ENCODE results near the gene LRP6. TPM values are rescaled to one million over a fixed set of nuclear protein-coding genes. Genes with fewer than 3 reads are reported as not detected.

The LRP6 gene
- total RNA-seq, 2 experiments from 2014 or later = 6.8 to 8.2 TPM

DNA sequence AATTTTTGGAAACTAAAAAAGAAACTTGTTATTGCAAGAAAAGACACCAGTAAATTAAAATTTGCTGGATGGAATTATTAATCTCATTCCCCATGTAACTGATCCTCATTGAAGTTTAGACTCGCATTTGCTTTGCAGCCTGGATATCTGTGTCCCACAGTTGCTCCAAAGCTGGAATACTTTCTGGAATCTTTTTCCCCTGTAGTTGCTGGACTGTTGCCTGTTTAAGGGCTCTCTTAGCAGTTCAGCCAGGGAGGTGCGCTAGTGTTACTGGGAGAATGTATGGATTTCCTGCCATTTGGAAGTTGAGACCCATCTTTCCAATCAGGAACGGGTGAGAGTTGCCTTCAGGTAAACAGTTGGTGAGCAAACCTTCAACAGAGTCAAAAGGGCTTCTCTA is 175.8 kb downstream of the LRP6 start:
- CTCF ChIA-PET = no interaction called here
- no peak overlapping the region for H3K27ac Mint-ChIP-seq
- H3K4me3 Mint-ChIP-seq = no peak overlapping the region
- no peak for DNase-seq
- H3K36me3 Mint-ChIP-seq (ENCODE audit: low read depth) = no peaks in the 10 kb centered on the region
- ATAC-seq = no peak
- POLR2A ChIA-PET = no interaction called here
- H3K27me3 Mint-ChIP-seq = peaks cover 4% of the 10 kb centered on the region
- H3K9me3 Mint-ChIP-seq (ENCODE audit: low read depth) = no peaks in the 10 kb centered on the region
- no peaks in the 10 kb centered on the region for H3K4me1 Mint-ChIP-seq
- intact Hi-C loops (cut with DNase I, micrococcal nuclease) = no loop called here

DNA sequence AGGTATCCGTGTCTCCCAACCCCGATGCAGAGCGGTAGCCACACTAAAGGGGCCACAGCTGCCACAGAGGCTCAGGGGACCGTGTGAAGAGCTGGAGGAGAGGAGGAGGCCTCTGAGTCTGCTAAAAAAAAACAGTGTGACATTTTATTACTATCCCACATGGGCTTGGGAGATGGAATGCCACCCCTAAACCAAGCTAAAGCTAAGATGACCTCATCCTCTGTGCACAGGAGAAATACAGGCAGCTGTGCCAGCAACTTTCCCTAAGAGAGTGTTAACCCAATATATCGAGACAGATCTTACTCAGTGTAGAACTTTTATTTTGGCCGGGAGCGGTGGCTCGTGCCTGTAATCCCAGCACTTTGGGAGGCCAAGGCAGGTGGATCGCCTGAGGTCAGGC is 178.1 kb downstream of the LRP6 start:
- Mint-ChIP-seq H3K27ac (no peak overlapping the region), H3K27me3 (peaks cover 4% of the 10 kb centered on the region), H3K4me3 (no peak overlapping the region), H3K36me3 (ENCODE audit: low read depth) (no peaks in the 10 kb centered on the region), H3K9me3 (ENCODE audit: low read depth) (no peaks in the 10 kb centered on the region), H3K4me1 (no peaks in the 10 kb centered on the region)
- intact Hi-C loops (cut with DNase I, micrococcal nuclease) = no loop called here
- CTCF ChIA-PET = no interaction called here
- no peak for ATAC-seq
- DNase-seq = no peak
- POLR2A ChIA-PET = no interaction called here

DNA sequence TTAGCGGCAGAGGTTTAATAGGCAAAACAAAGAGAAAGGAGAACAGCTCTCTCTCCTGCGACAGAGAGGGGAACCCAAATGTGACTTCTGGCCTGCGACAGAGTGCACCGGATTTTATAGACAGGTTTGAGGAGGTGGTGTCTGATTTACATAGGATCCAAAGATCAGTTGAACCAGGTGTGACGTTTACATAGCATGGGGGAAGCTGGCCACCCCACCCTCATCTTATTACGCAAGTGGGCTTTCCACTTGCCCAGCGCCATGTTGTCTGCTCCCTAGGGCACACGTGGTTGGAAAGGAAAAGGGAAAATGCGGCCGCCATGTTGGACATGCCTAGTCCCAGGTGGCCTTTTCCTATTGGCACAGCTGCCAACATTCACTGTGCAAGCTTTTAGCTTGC is 178.7 kb downstream of the LRP6 start:
- peaks cover 4% of the 10 kb centered on the region for H3K27me3 Mint-ChIP-seq
- no peak overlapping the region for H3K27ac Mint-ChIP-seq
- H3K4me1 Mint-ChIP-seq = no peaks in the 10 kb centered on the region
- CTCF ChIA-PET = interaction anchor here (0.8 kb wide), 1 partner anchor 10 kb away, joined by 3 read pairs; no protein-coding TSS in a partner anchor
- no peak for ATAC-seq
- POLR2A ChIA-PET = interaction anchor here (0.6 kb wide), 1 partner anchor 269 kb away, joined by 5 read pairs; no protein-coding TSS in a partner anchor
- H3K4me3 Mint-ChIP-seq = no peak overlapping the region
- no peaks in the 10 kb centered on the region for H3K36me3 Mint-ChIP-seq (ENCODE audit: low read depth)
- H3K9me3 Mint-ChIP-seq (ENCODE audit: low read depth) = no peaks in the 10 kb centered on the region
- intact Hi-C loops (cut with DNase I, micrococcal nuclease) = no loop called here
- no peak for DNase-seq

DNA sequence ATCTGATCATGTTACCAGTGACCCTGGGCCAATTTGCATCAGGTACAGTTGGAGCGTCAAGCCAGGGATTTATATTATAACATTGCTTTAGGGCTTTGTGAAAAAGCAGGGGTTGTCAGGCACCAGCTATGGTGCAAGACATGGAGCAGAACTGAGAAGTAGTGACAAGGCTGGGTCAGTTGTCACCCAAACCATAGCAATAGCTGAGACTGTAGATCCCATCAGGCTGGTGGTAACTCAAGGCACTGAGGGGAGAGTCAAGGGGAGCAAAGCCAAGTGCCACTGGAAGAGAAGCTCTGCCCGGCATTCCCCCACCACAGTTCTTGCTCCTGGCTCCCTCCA is 179.2 kb downstream of the LRP6 start:
- no peak overlapping the region for H3K27ac Mint-ChIP-seq

DNA sequence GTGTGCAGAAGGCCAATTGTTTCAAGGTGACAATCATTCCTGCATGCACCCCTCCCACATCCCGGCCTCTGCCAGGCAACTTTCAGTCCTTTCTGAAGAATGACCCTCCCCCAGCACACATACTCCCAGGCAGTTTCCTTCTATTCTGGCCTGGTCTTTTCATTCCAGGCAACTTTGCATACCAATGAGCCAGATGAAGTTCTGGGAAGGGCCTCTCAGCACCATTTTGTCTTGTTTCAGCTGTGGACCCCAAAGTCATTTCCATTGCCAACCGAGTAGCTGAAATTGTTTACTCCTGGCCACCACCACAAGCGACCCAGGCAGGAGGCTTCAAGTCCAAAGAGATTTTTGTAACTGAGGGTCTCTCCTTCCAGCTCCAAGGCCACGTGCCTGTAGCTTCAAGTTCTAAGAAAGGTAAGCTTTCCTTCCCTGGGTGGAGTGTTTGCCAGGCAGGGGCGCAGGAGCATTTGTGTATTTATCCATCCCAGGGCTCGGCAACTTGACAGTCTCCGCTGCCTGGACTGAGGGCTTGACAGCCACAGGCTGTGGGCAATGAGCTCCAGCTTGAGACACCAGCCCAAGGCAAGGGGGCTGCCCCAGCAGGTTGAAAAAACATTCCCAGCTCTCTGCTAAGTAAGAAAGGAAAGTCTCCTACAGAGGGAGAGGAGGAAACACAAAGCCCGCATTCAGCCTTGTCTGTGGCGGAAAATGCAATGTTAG is 179.7 kb downstream of the LRP6 start:
- Mint-ChIP-seq H3K27me3 (peaks cover 4% of the 10 kb centered on the region), H3K36me3 (ENCODE audit: low read depth) (no peaks in the 10 kb centered on the region), H3K9me3 (ENCODE audit: low read depth) (no peaks in the 10 kb centered on the region), H3K27ac (no peak overlapping the region), H3K4me3 (no peak overlapping the region), H3K4me1 (no peaks in the 10 kb centered on the region)
- intact Hi-C loops (cut with DNase I, micrococcal nuclease) = no loop called here
- ATAC-seq (no peak), DNase-seq (no peak)
- CTCF ChIA-PET = interaction anchor here (0.8 to 7.7 kb wide), 3 partner anchors 9 to 246 kb away, joined by 3 to 43 read pairs (median 5); no protein-coding TSS in a partner anchor
- POLR2A ChIA-PET = no interaction called here

More for the DNA sequence above, 179.2 kb downstream of the LRP6 start:
- ATAC-seq = no peak
- POLR2A ChIA-PET = interaction anchor here (0.6 kb wide), 1 partner anchor 270 kb away, joined by 5 read pairs; no protein-coding TSS in a partner anchor
- Mint-ChIP-seq H3K9me3 (ENCODE audit: low read depth) (no peaks in the 10 kb centered on the region), H3K27me3 (peaks cover 4% of the 10 kb centered on the region), H3K4me1 (no peaks in the 10 kb centered on the region), H3K36me3 (ENCODE audit: low read depth) (no peaks in the 10 kb centered on the region), H3K4me3 (no peak overlapping the region)
- intact Hi-C loops (cut with DNase I, micrococcal nuclease) = no loop called here
- CTCF ChIA-PET = interaction anchor here (0.8 to 1.0 kb wide), 2 partner anchors 9 to 246 kb away, joined by 3 to 5 read pairs; no protein-coding TSS in a partner anchor
- DNase-seq = no peak

DNA sequence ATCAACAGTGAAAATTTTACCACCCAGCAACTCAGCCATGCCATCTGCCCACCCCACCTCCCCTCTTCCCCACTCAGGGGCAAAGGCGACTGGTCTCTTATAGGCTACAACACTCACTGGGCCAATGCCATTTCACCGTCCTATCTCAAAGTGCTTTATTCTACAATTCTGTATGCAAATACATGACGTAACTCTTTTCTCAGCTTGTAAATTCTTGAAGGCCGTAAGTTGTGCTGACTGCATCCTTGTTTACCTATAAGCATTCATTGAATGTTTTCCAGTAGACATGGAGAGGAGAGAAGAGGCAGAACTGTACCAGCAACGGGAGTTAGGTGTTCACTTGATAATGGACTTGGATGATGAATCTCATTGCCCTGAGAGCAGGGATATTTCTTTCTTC is 180.5 kb downstream of the LRP6 start:
- H3K27ac Mint-ChIP-seq = no peak overlapping the region
- H3K4me1 Mint-ChIP-seq = no peaks in the 10 kb centered on the region
- H3K4me3 Mint-ChIP-seq = no peak overlapping the region
- intact Hi-C loops (cut with DNase I, micrococcal nuclease) = no loop called here
- ChIA-PET POLR2A (no interaction called here), CTCF (interaction anchor here (0.7 to 7.7 kb wide), 2 partner anchors 242 to 639 kb away, joined by 3 to 43 read pairs; no protein-coding TSS in a partner anchor)
- H3K9me3 Mint-ChIP-seq (ENCODE audit: low read depth) = no peaks in the 10 kb centered on the region
- peaks cover 4% of the 10 kb centered on the region for H3K27me3 Mint-ChIP-seq
- DNase-seq = no peak
- no peak for ATAC-seq
- no peaks in the 10 kb centered on the region for H3K36me3 Mint-ChIP-seq (ENCODE audit: low read depth)

DNA sequence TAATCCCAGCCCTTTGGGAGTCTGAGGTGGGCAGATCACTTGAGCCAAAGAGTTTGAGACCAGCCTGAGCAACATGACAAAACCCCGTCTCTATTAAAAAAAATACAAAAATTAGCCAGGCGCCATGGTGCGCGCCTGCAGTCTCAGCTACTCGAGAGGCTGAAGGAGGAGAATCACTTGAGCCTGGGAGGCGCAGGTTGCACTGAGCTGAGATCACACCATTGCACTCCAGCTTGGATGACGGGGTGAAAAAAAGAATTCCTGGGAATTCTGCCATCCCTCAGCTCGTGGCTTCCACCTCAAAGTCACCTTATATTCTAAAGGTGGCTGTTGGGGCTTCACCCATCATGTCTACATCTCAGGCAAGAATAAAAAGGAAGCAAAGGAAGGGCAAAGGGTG is 183.2 kb downstream of the LRP6 start:
- no peaks in the 10 kb centered on the region for H3K4me1 Mint-ChIP-seq
- ATAC-seq (no peak), DNase-seq (no peak)
- H3K36me3 Mint-ChIP-seq (ENCODE audit: low read depth) = no peaks in the 10 kb centered on the region
- H3K27me3 Mint-ChIP-seq = no peaks in the 10 kb centered on the region
- no peaks in the 10 kb centered on the region for H3K9me3 Mint-ChIP-seq (ENCODE audit: low read depth)
- POLR2A ChIA-PET = no interaction called here
- no peak overlapping the region for H3K4me3 Mint-ChIP-seq
- intact Hi-C loops (cut with DNase I, micrococcal nuclease) = no loop called here
- CTCF ChIA-PET = interaction anchor here (1.0 to 7.7 kb wide), 3 partner anchors 244 to 595 kb away, joined by 3 to 43 read pairs (median 3); no protein-coding TSS in a partner anchor
- H3K27ac Mint-ChIP-seq = no peak overlapping the region

DNA sequence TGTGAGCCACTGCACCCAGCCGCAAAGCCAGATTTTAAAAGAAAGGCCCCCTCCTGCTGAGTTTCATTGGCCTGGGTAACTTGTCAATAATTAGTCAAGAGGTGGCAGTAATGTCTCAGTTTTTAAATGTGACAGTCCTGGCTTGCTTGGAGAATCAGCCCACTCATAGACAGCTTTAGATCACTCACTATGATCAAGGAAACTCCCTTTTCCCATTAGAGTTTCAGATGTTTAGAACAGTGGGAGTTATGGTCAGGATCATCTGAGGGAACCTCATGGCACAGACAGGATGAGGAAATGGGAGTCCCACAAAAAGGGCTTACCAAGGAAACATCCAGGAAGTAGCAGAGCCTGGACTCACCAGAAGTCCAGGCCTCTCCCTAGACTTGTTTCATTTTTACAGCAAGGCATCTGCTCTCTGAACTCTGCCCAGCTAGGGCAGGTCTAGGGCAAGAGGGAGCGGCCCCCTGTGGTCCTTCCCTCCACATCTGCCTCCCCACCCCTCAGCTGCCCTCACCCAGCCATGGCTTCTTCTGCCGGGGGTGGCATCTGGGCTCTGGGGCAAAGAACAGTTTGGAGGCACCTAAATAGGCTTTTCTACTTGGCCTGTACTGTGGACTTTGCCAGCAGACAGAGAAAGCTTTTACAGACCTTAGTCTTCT is 184.9 kb downstream of the LRP6 start:
- Mint-ChIP-seq H3K9me3 (ENCODE audit: low read depth) (no peaks in the 10 kb centered on the region), H3K36me3 (ENCODE audit: low read depth) (no peaks in the 10 kb centered on the region), H3K4me3 (no peak overlapping the region), H3K27ac (no peak overlapping the region), H3K4me1 (no peaks in the 10 kb centered on the region), H3K27me3 (no peaks in the 10 kb centered on the region)
- DNase-seq = peak; percentile 11
- POLR2A ChIA-PET = no interaction called here
- peak; percentile 83 for ATAC-seq
- CTCF ChIA-PET = interaction anchor here (0.6 to 7.7 kb wide), 10 partner anchors 16 to 634 kb away, joined by 3 to 43 read pairs (median 4); no protein-coding TSS in a partner anchor
- intact Hi-C loops (cut with DNase I, micrococcal nuclease) = loop anchor here (1.0 kb wide), 2 partner anchors 245 to 252 kb away; no protein-coding TSS in a partner anchor

DNA sequence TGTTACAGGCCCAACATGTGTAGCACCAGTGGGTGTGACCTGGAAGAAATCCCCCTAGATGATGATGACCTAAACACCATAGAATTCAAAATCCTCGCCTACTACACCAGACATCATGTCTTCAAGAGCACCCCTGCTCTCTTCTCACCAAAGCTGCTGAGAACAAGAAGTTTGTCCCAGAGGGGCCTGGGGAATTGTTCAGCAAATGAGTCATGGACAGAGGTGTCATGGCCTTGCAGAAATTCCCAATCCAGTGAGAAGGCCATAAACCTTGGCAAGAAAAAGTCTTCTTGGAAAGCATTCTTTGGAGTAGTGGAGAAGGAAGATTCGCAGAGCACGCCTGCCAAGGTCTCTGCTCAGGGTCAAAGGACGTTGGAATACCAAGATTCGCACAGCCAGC is 187.6 kb downstream of the LRP6 start:
- POLR2A ChIA-PET = no interaction called here
- Mint-ChIP-seq H3K4me3 (no peak overlapping the region), H3K27ac (no peak overlapping the region), H3K36me3 (ENCODE audit: low read depth) (no peaks in the 10 kb centered on the region), H3K4me1 (no peaks in the 10 kb centered on the region), H3K27me3 (no peaks in the 10 kb centered on the region), H3K9me3 (ENCODE audit: low read depth) (no peaks in the 10 kb centered on the region)
- CTCF ChIA-PET = no interaction called here
- ATAC-seq (no peak), DNase-seq (no peak)
- intact Hi-C loops (cut with DNase I, micrococcal nuclease) = no loop called here

DNA sequence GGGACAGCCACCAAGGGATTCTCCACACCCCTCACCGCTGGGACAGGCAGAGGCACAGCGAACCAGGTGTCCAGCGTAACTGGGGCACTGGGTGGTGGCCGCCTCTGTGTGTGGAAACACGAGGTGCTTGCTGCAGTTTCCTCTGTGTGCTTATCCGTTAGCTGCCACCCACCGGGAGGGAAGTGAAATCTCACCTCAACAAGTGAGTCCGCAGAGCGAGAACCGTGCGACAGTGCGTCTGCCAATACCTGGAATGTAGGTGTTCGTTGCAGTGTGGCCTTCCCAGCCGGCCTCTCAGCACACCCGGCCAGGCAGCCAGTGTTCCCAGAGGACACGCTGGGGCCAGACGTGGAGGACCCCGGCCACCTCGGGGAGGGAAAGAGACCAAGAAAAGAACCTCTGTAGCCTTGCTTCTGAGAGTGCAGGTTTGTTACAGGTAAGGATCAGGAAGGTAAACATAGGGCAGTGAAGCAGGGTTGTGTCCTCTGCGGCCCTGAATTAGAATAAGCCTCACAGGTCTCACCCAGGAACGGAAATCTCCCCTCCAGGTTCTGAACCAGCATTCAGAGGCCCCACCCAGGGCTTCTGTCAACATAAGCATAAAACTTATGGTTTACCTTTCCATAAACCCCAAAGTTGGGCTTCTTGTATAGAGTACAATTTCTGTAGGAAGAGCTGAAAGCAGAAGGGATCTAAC is 194.6 kb downstream of the LRP6 start:
- intact Hi-C loops (cut with DNase I, micrococcal nuclease) = no loop called here
- ChIA-PET POLR2A (interaction anchor here (0.6 to 1.0 kb wide), 2 partner anchors 42 to 194 kb away, joined by 3 read pairs; partner anchors contain the start of gene LRP6), CTCF (interaction anchor here (0.7 to 1.7 kb wide), 6 partner anchors 13 to 570 kb away, joined by 3 to 6 read pairs (median 3); no protein-coding TSS in a partner anchor)
- Mint-ChIP-seq H3K27me3 (no peaks in the 10 kb centered on the region), H3K4me1 (peaks cover 13% of the 10 kb centered on the region), H3K27ac (peak overlapping the region; percentile 38), H3K4me3 (peak overlapping the region; percentile 66), H3K9me3 (ENCODE audit: low read depth) (no peaks in the 10 kb centered on the region), H3K36me3 (ENCODE audit: low read depth) (no peaks in the 10 kb centered on the region)
- ATAC-seq (peak; percentile 43), DNase-seq (peak; percentile 59)
